Adrenal gland (tissue), 12 donors: ENCODE measurements around the gene OSTF1. TPM values are rescaled to one million over a fixed set of nuclear protein-coding genes. Genes with fewer than 3 reads are reported as not detected.

Source experiments
- DNase-seq, 7 donors: peaks; one replicate each; pipeline ENCODE4 v3.0.0-alpha.2; 2019 to 2020
- H3K27ac ChIP-seq, 5 donors: fragments of 200-600 bp; sonication (generic) in 4 of 5; 1 replicate in 3 of 5; 2 replicates in 2 of 5; pipeline versions ENCODE4 v1.5.1 to v1.8.0; 2016 to 2020; ENCODE audit warnings: mild to moderate bottlenecking in 1 of 5
- H3K27me3 ChIP-seq: fragments of 200-600 bp; 2 replicates; pipeline ENCODE4 v1.8.0; 2021
- H3K36me3 ChIP-seq, 2 donors: fragments of 200-600 bp; replicated peaks in 1 of 2; 1 replicate in 1 of 2; 2 replicates in 1 of 2; pipeline versions ENCODE4 v1.5.1 to v1.8.0; 2018 to 2022
- H3K4me1 ChIP-seq, 2 donors: fragments of 200-600 bp; replicated peaks in 1 of 2; 1 replicate in 1 of 2; 2 replicates in 1 of 2; pipeline versions ENCODE4 v1.5.1 to v1.8.0; 2018 to 2021
- H3K4me3 ChIP-seq, 4 donors: fragments of 200-600 bp; sonication (generic) in 3 of 4; one replicate each; pipeline ENCODE4 v1.5.1; 2016 to 2018
- H3K9me3 ChIP-seq, 3 donors: fragments of 200-600 bp; sonication (generic) in 1 of 3; replicated peaks in 1 of 3; 1 replicate in 2 of 3; 2 replicates in 1 of 3; pipeline versions ENCODE4 v1.5.1 to v1.8.0; 2016 to 2021
- POLR2A ChIP-seq, 2 donors: fragments of 450-650 bp; IDR thresholded peaks; one replicate each; pipeline ENCODE4 v1.6.1; 2017; ENCODE audit warnings: antibody characterized with exemption in 2 of 2, mild to moderate bottlenecking in 2 of 2, moderate library complexity in 1 of 2
- WGBS, 4 donors: extraction: QIAGEN DNeasy Blood & Tissue Kit in 2 of 4; methylation state at CpG; one replicate each; pipeline versions ENCODE4 v1.1.5 to v1.1.7; 2013 to 2017; 5-methylcytosine and 5-hydroxymethylcytosine counted together
- intact Hi-C, 2 donors: fragments of 100-400 bp; cut with DNase I; formaldehyde crosslinking; loops; one replicate each; pipeline versions ENCODE4 v1.14.1 to v1.15.0; 2022 to 2023
- polyA plus RNA-seq, 3 donors: library from polyadenylated mRNA; stranded (reverse); fragments of 200-250 nt in 2 of 3; fragments of 350-450 nt in 1 of 3; fragmentation: Illumina TruSeq in 1 of 3; extraction: RNeasy Lipid Tissue Mini Kit (QIAGEN cat#74804) in 1 of 3; gene quantifications; one replicate each; pipeline ENCODE4 v1.2.3, GENCODE V29; 2013 to 2014
- total RNA-seq, 9 donors: library from RNA; depleted of rRNA in 4 of 9; stranded (reverse); fragments of >200 nt in 4 of 9; fragments of 120-200 nt in 1 of 9; fragmentation: NEBNext Ultra II Directional in 1 of 9; extraction: Animal tissue kit (Norgen Biotek cat#: 25700) in 1 of 9; gene quantifications; one replicate each; pipeline versions ENCODE4 v1.1.0 to v1.2.4, GENCODE V29; 2013 to 2023
- TF ChIP-seq, protein P1 (sequence below), 6 experiments: fragments of 450-650 bp in 4 of 6; fragments of 200-600 bp in 2 of 6; sonication (generic) in 1 of 6; IDR thresholded peaks; 1 replicate in 5 of 6; 2 replicates in 1 of 6; pipeline versions ENCODE4 v1.5.1 to v1.8.0; 2016 to 2021; ENCODE audit warnings: antibody characterized with exemption in 6 of 6, mild to moderate bottlenecking in 2 of 6, moderate library complexity in 1 of 6
- donor health status: healthy with polysubstance abuse.
- donor health status: Bipolar disorder and iron deficiency.
- donor health status: DM: yes; HTN: yes; CAD: no.
- donor health status: DM: no; HTN: no; CAD: no.
- donor health status: DM: no; HTN: no; CAD: no.
- donor health status: DM: yes; HTN: yes; CAD: no.

The OSTF1 gene
- total and polyA plus RNA-seq, 12 donors, result 21.0 to 52.2 (median 34.9) TPM

DNA sequence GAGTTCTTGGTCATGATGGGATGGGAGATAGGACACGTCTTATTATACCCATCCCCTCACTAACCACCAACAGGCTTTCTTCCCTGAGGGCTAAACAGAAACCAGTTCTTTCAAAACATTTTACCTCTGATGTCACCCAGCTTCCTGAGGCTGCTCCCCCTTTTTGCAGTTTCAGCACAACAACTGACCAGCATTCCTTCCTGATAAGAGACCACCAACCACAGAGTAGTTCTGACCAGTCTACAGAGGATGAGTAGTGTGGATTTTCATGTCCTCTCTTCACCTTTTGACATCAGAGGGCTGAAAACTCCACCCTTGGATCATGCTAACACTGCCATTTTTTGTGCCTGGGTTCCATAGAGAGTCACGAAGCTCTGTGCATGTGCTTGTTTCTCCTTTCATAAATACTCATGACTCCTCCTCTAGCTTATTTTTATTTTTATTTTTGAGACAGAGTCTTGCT is 82.6 kb downstream of the OSTF1 start:
- no peak for DNase-seq
- TF ChIP-seq POLR2A (IDR thresholded peaks at IDR 0.05), result no peak
- TF ChIP-seq, protein P1, sequence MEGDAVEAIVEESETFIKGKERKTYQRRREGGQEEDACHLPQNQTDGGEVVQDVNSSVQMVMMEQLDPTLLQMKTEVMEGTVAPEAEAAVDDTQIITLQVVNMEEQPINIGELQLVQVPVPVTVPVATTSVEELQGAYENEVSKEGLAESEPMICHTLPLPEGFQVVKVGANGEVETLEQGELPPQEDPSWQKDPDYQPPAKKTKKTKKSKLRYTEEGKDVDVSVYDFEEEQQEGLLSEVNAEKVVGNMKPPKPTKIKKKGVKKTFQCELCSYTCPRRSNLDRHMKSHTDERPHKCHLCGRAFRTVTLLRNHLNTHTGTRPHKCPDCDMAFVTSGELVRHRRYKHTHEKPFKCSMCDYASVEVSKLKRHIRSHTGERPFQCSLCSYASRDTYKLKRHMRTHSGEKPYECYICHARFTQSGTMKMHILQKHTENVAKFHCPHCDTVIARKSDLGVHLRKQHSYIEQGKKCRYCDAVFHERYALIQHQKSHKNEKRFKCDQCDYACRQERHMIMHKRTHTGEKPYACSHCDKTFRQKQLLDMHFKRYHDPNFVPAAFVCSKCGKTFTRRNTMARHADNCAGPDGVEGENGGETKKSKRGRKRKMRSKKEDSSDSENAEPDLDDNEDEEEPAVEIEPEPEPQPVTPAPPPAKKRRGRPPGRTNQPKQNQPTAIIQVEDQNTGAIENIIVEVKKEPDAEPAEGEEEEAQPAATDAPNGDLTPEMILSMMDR (IDR thresholded peaks at IDR 0.05), result no peak
- 84 to 98% (median 89%) methylated on average over 2 of the region's 2 CpGs for WGBS, 4 donors

DNA sequence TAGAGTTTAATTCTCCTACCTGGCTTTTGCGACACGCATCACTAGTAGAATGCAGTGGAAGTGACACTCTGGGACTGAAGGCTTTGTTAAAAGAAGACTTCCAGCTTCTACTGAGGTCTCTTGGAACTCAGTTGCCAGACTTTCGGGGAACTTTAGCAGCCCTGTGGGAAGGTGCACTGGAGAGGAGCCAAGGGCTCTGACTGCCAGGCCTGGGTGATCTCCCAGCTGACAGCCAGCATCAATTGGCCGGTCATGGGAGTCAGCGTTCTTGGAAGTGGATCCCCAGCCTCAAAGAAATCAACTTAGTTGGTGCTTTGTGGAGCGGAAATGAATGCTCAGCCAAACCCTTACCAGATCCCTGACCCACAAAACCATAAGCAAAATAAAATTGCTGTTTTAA is 87.1 kb downstream of the OSTF1 start:
- DNase-seq, result no peak
- intact Hi-C loops, result no loop called here
- no peak overlapping the region for H3K4me3 ChIP-seq

More for the DNA sequence above, 82.6 kb downstream of the OSTF1 start:
- Histone ChIP-seq H3K27ac (no peak overlapping the region), H3K9me3 (peaks cover 0 to 4% (median 0%) of the 10 kb centered on the region in 3 donors), H3K27me3 (no peaks in the 10 kb centered on the region), H3K4me1 (no peaks in the 10 kb centered on the region), H3K36me3 (no peaks in the 10 kb centered on the region), H3K4me3 (no peak overlapping the region)
- intact Hi-C loops, result no loop called here

DNA sequence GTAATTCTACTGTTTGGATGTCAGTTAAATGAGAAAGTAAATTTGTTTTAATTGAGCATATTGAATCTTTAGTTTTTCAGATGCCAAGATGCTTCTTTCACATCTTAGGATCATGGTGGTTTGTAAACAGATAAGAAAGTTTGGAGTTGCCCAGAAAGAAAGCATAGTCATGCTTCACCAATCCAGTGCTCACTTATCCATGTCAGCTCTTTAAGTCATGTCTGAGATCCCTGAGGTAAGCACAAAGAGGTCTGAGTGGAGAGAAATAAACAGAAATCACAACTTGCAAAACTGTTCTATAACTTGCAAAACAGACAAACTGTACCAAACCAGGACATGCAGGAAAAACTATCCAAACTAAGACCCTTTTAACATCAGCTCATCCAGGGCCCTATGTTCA is 87.7 kb downstream of the OSTF1 start:
- DNase-seq, result no peak
- Histone ChIP-seq H3K9me3 (no peaks in the 10 kb centered on the region), H3K36me3 (no peaks in the 10 kb centered on the region), H3K27me3 (no peaks in the 10 kb centered on the region), H3K4me3 (no peak overlapping the region), H3K4me1 (no peaks in the 10 kb centered on the region), H3K27ac (no peak overlapping the region)
- no peak for TF ChIP-seq POLR2A (IDR thresholded peaks at IDR 0.05)
- TF ChIP-seq, protein P1 (IDR thresholded peaks at IDR 0.05), result no peak
- intact Hi-C loops, result no loop called here

More for the DNA sequence above, 87.1 kb downstream of the OSTF1 start:
- Histone ChIP-seq H3K4me1 (no peaks in the 10 kb centered on the region), H3K9me3 (no peaks in the 10 kb centered on the region), H3K27ac (no peak overlapping the region), H3K27me3 (no peaks in the 10 kb centered on the region), H3K36me3 (no peaks in the 10 kb centered on the region)
- TF ChIP-seq, protein P1 (IDR thresholded peaks at IDR 0.05), result no peak
- TF ChIP-seq POLR2A (IDR thresholded peaks at IDR 0.05), result no peak
- 86 to 96% (median 93%) methylated on average over 6 of the region's 6 CpGs for WGBS, 4 donors

DNA sequence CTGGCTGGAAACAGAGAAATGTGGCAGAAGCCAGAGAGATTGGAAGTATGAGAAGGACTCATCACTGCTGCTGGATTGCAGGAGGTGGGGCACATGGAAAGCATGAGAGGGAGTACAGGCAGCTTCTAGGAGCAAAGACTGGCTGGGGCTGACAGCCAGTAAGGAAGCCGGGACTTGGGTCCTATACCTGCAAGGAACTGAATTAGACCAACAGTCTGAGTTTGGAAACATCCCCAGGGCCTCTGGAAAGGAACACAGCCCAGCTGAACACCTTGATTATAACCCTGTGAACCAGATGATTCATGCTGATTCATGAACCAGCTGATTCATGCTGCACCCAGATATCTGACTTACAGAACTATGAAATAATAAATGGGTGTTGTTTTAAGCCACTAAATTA is 93.4 kb downstream of the OSTF1 start:
- no peak for TF ChIP-seq POLR2A (IDR thresholded peaks at IDR 0.05)
- TF ChIP-seq, protein P1 (IDR thresholded peaks at IDR 0.05), result no peak
- H3K4me1 ChIP-seq, result peaks cover 0 to 3% of the 10 kb centered on the region in 2 donors
- no peak overlapping the region for H3K4me3 ChIP-seq
- no peaks in the 10 kb centered on the region for H3K27me3 ChIP-seq
- intact Hi-C loops, result no loop called here
- no peaks in the 10 kb centered on the region for H3K36me3 ChIP-seq
- H3K9me3 ChIP-seq, result no peaks in the 10 kb centered on the region
- no peak overlapping the region for H3K27ac ChIP-seq
- WGBS, 4 donors, result 75 to 93% (median 83%) methylated on average over 1 of the region's 1 CpG
- DNase-seq, result peak in 1 of 7 donors; percentile 9
